Vagina (tissue), 2 donors: ENCODE results near the gene TPD52L2. TPM values are rescaled to one million over a fixed set of nuclear protein-coding genes. Genes with fewer than 3 reads are reported as not detected.
A peak's percentile ranks its signal among the peaks of the same experiment; 100 is the strongest.
"Not testable (repeated sequence)": the region's sequence is repeated elsewhere in the genome, so short reads cannot be mapped to it uniquely, and the experiment has no call there.

Experiments
- DNase-seq, 2 donors: peaks; one replicate each; pipeline ENCODE4 v3.0.0-alpha.2; 2017; ENCODE audit errors: extremely low spot score in 2 of 2
- H3K27ac ChIP-seq: fragments of 200-600 bp; sonication (generic); one replicate; pipeline ENCODE4 v1.5.1; 2019
- H3K27me3 ChIP-seq: fragments of 200-600 bp; sonication (generic); one replicate; pipeline ENCODE4 v1.5.1; 2019
- H3K36me3 ChIP-seq, 2 donors: fragments of 200-600 bp; sonication (generic); one replicate each; pipeline ENCODE4 v1.5.1; 2017 to 2019
- H3K4me1 ChIP-seq: fragments of 200-600 bp; sonication (generic); one replicate; pipeline ENCODE4 v1.5.1; 2019
- H3K4me3 ChIP-seq, 2 donors: fragments of 200-600 bp; sonication (generic); 1 replicate in 1 of 2; 2 replicates in 1 of 2; pipeline ENCODE4 v1.5.1; 2016 to 2019
- H3K9me3 ChIP-seq: fragments of 200-600 bp; sonication (generic); one replicate; pipeline ENCODE4 v1.5.1; 2019
- CTCF ChIP-seq, 3 experiments: fragments of 450-650 bp in 2 of 3; fragments of 200-600 bp in 1 of 3; sonication (generic) in 1 of 3; IDR thresholded peaks; one replicate each; pipeline ENCODE4 v1.5.1; 2017 to 2019; ENCODE audit warnings: antibody characterized with exemption in 3 of 3, mild to moderate bottlenecking in 2 of 3, moderate library complexity in 2 of 3
- POLR2A ChIP-seq, 2 donors: fragments of 450-650 bp; IDR thresholded peaks; one replicate each; pipeline ENCODE4 v1.6.1; 2017; ENCODE audit warnings: antibody characterized with exemption in 2 of 2, mild to moderate bottlenecking in 2 of 2, moderate library complexity in 2 of 2
- POLR2AphosphoS5 ChIP-seq, 2 donors: sonication (generic); formaldehyde crosslinking; IDR thresholded peaks; one replicate each; pipeline ENCODE4 v1.9.0; 2017; ENCODE audit warnings: antibody characterized with exemption in 2 of 2, mild to moderate bottlenecking in 2 of 2, low read depth in 1 of 2; ENCODE audit not compliant: insufficient read depth in 1 of 2
- intact Hi-C: fragments of 100-400 bp; cut with DNase I; formaldehyde crosslinking; loops from one replicate; pipeline ENCODE4 v1.15.1; 2023
- total RNA-seq: library from RNA; depleted of rRNA; stranded (reverse); fragments of >200 nt; gene quantifications from one replicate; pipeline ENCODE4 v1.2.3, GENCODE V29; 2016

The TPD52L2 gene
- total RNA-seq, 1 donor from 2014 or later = 90.1 TPM

- Histone ChIP-seq H3K4me3 (no peak overlapping the region), H3K4me1 (peaks cover 48% of the 10 kb centered on the region), H3K9me3 (no peaks in the 10 kb centered on the region), H3K27ac (no peak overlapping the region), H3K36me3 (no peaks in the 10 kb centered on the region), H3K27me3 (no peaks in the 10 kb centered on the region)
- intact Hi-C loops = no loop called here
- TF ChIP-seq POLR2A (IDR thresholded peaks at IDR 0.05) = no peak
- no peak for DNase-seq
Measured at GRCh38 chr20:63850689-63851547, 14.2 kb upstream of the TPD52L2 start.

- intact Hi-C loops, H3K36me3 ChIP-seq, H3K9me3 ChIP-seq, H3K27ac ChIP-seq, H3K27me3 ChIP-seq, DNase-seq, H3K4me3 ChIP-seq: not testable (repeated sequence)
- peaks cover 46% of the 10 kb centered on the region for H3K4me1 ChIP-seq
Measured at GRCh38 chr20:63851548-63851943, 13.5 kb upstream of the TPD52L2 start.

- intact Hi-C loops = not testable (repeated sequence)
Measured at GRCh38 chr20:63853733-63854068, 11.4 kb upstream of the TPD52L2 start.

GRCh38 chr20:63854069-63854765 lies 10.9 kb upstream of the TPD52L2 start:
- no peak for DNase-seq
- intact Hi-C loops = no loop called here
- Histone ChIP-seq H3K9me3 (no peaks in the 10 kb centered on the region), H3K4me1 (peaks cover 48% of the 10 kb centered on the region), H3K36me3 (no peaks in the 10 kb centered on the region), H3K27ac (peak overlapping the region; percentile 67), H3K27me3 (no peaks in the 10 kb centered on the region), H3K4me3 (no peak overlapping the region)
- TF ChIP-seq POLR2AphosphoS5 (IDR thresholded peaks at IDR 0.05; ENCODE audit: insufficient read depth in 1 of 2, low read depth in 1 of 2) = no peak
- no peak for TF ChIP-seq CTCF (IDR thresholded peaks at IDR 0.05)
- TF ChIP-seq POLR2A (IDR thresholded peaks at IDR 0.05) = no peak

More at GRCh38 chr20:63853733-63854068, 11.4 kb upstream of the TPD52L2 start:
- not testable (repeated sequence) for H3K9me3 ChIP-seq, H3K4me3 ChIP-seq, DNase-seq, H3K36me3 ChIP-seq, H3K27me3 ChIP-seq
- H3K4me1 ChIP-seq = peaks cover 42% of the 10 kb centered on the region
- H3K27ac ChIP-seq = peak overlapping the region; percentile 67

- intact Hi-C loops = no loop called here
- Histone ChIP-seq H3K9me3 (no peaks in the 10 kb centered on the region), H3K4me3 (peak overlapping the region in 1 of 2 donors; percentile 2), H3K27me3 (no peaks in the 10 kb centered on the region), H3K36me3 (no peaks in the 10 kb centered on the region), H3K27ac (peak overlapping the region; percentile 67), H3K4me1 (peaks cover 48% of the 10 kb centered on the region)
- TF ChIP-seq POLR2AphosphoS5 (IDR thresholded peaks at IDR 0.05; ENCODE audit: insufficient read depth in 1 of 2, low read depth in 1 of 2) (peak in 1 of 2 donors; percentile 26), POLR2A (IDR thresholded peaks at IDR 0.05) (no peak), CTCF (IDR thresholded peaks at IDR 0.05) (no peak)
- DNase-seq = no peak
Measured at GRCh38 chr20:63854766-63855362, 10.2 kb upstream of the TPD52L2 start.

- Histone ChIP-seq H3K4me3 (peak overlapping the region in 1 of 2 donors; percentile 2), H3K9me3 (no peaks in the 10 kb centered on the region), H3K36me3 (no peaks in the 10 kb centered on the region), H3K4me1 (peaks cover 48% of the 10 kb centered on the region), H3K27ac (peak overlapping the region; percentile 67), H3K27me3 (no peaks in the 10 kb centered on the region)
- TF ChIP-seq CTCF (IDR thresholded peaks at IDR 0.05) = no peak
- TF ChIP-seq POLR2AphosphoS5 (IDR thresholded peaks at IDR 0.05; ENCODE audit: insufficient read depth in 1 of 2, low read depth in 1 of 2) = no peak
- no peak for TF ChIP-seq POLR2A (IDR thresholded peaks at IDR 0.05)
- DNase-seq = no peak
- intact Hi-C loops = no loop called here
Measured at GRCh38 chr20:63855363-63856097, 9.5 kb upstream of the TPD52L2 start.
